Astrocyte of the hippocampus (primary cell): ENCODE results near the gene CSTPP1.

Experiments
- DNase-seq: peaks from one replicate; pipeline ENCODE4 v3.0.0; 2011; ENCODE audit warnings: low read depth, low spot score

Gene CSTPP1

GRCh38 chr11:47130543-47130942 is 194.0 kb downstream of the CSTPP1 start:
- no peak for DNase-seq

GRCh38 chr11:47131136-47131535 is 194.6 kb downstream of the CSTPP1 start:
- DNase-seq = no peak

- DNase-seq = no peak
These were observed 195.9 kb downstream of the CSTPP1 start for GRCh38 chr11:47132490-47132889.

DNA sequence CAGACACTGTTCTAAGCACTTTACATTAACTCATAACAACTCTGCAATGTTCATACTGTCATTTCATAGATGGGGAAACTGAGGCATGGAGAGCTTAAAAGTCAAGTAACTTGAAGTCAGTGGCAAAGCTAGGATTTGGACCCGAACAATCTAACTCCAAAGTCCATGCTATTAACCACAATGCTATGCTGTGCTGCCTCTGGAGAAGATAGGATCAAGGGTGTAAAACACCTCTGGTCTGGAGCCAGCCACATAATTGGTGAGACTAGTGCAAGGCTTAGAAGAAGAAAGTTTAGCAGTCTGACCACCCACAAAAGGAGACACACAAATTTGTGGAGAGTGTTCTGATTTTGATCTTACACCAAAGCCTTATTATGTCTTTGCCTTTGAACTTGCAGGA is 196.4 kb downstream of the CSTPP1 start:
- no peak for DNase-seq

DNA sequence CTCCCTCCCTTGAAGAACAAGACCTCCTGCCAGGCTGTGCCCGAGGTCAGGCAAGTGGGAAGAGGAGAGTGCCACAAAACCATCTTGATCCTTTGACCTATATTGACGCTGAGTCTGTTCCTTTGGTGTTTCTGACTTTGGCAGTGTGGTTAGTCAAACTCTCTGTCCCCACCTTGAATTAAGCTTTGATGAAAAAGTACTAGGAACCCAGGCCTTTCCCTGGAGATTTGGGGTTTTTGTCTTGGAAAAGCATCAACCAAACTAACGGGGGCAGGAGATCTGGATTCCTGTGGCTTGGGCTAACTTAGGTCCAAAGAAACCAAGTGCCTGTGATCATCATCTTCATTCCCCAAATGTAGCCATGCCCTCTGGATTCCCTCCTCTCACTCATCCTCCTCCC is 199.8 kb downstream of the CSTPP1 start:
- no peak for DNase-seq

DNA sequence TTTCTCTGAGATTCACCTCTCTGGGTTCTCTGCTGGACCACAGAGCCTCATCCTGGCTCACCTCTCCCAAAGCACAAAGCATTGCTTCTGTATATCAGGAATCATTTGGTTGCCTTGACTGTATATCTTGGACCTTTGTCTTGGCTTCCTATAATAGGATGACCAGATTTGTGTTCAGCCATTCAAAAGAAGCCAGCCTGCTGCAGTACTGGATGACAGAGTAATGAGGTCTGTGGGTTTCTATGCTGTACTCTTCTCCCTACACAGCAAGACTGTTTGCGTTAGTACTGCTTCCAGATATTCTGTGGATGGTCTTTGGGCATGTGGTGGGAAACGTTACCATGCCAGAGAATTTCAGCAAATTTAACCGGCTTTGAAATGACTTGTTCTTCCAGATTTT is 200.4 kb downstream of the CSTPP1 start:
- no peak for DNase-seq

GRCh38 chr11:47137476-47137875 is 200.9 kb downstream of the CSTPP1 start:
- no peak for DNase-seq

GRCh38 chr11:47139878-47140277 is 203.3 kb downstream of the CSTPP1 start:
- no peak for DNase-seq

- peak; percentile 71 for DNase-seq
These were observed 206.8 kb downstream of the CSTPP1 start for GRCh38 chr11:47143322-47143721.

DNA sequence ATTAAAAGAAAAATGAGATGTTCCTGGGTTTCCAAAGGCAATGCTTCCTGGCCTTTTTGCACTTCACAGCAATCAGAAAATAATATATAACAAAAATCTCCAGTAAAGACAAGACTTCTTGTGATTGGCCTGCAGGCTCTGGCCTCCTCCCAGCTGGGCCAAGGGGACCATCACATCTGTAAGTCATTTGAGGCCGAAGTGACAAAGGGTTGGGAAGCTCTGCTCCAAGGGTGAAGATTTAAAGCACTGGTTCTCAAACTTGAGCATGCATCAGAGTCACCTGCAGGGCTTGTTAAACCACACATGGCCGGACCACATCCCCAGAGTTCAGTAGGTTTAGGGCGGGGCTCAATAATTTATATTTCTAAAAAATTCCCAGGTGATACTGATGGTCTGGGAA is 208.0 kb downstream of the CSTPP1 start:
- no peak for DNase-seq

DNA sequence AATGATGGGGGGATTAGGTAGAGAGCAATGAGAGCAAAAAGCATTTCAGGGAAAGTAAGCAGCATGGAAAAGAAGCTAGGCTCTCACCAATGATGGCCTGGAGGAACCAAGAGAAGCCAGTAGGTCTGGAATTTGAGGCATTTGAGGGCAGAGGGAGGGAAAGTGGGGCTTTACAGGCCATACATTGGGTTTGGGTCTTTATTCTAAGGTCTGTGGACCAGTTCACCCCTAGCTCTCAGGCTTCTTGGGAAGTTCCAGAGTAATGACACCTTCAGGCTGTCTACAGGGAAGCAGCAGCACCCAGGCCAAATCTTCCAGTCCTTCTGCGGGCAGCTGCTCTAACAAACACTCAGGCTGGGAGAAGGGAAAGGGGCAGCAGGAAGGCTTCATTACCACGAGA is 210.7 kb downstream of the CSTPP1 start:
- DNase-seq = no peak

- DNase-seq = no peak
These were observed 211.1 kb downstream of the CSTPP1 start for GRCh38 chr11:47147681-47148080.

GRCh38 chr11:47148270-47148669 is 211.7 kb downstream of the CSTPP1 start:
- DNase-seq = no peak

DNA sequence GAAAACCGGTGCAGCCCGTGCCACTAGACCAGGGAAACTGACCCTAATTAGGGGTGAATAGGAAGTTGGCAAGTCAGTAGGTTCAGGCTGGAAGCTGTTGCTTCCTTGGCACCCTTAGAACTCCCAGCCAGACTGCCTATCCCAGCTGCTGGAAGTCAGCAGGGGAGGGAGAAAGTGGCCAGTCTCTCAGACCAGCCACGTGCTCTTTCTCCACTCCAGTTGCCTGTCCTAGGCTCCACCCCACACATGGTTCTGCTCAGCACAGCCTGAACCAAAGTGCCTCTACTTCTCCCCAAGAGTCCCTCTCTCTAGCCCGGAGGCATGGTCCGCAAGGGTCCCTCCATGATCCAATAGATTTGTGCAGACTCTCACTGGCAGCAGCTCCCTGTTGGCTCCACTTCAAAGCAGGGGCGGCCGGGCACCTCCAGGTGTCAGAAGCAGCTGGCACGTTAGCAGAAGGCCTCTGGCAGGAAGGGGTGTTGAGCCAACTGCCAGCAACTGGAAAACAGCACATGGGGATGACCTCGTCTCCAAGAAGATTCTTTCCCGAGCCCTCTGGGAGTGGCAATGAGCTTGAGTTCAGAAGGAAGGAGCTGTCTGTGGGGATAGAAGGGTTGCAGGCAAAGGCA is 212.5 kb downstream of the CSTPP1 start:
- no peak for DNase-seq

GRCh38 chr11:47149782-47150181 is 213.2 kb downstream of the CSTPP1 start:
- no peak for DNase-seq

DNA sequence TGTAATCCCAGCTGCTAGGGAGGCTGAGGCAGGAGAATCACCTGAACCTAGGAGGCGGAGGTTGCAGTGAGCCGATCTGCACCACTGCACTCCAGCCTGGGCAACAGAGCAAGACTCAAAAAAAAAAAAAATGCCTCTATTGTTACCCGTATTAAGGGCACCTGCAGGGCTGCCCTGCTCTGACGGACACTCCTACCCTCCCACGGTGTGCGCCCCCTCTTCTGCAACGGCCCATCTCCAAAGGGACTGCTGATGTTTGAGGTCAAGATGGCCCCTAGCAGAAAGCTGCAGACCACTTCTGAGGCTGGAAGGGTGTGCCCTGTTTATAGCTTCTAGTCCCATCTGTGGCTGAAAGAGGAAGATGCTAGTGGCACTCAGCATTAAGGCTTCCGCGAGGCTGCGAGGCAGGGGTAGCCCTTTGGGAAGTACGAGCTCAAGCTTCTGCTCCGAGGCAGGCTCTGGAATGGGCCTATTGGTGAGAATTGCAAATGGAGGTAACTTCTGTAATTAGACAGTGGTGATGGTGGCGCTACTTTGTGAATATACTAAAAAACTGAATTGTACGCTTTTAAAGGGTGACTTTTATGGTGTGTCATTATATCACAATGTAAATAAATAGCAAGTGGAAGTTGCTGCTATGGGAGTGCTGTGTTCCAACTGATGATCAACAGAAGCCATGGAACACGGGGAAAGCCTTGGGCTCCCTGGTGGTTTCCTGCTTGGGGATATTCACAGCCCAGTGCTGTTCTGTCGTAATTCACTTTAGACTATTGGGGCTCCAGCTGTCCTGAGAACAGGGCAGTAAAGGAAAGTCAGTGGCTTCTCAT is 215.8 kb downstream of the CSTPP1 start:
- no peak for DNase-seq

DNA sequence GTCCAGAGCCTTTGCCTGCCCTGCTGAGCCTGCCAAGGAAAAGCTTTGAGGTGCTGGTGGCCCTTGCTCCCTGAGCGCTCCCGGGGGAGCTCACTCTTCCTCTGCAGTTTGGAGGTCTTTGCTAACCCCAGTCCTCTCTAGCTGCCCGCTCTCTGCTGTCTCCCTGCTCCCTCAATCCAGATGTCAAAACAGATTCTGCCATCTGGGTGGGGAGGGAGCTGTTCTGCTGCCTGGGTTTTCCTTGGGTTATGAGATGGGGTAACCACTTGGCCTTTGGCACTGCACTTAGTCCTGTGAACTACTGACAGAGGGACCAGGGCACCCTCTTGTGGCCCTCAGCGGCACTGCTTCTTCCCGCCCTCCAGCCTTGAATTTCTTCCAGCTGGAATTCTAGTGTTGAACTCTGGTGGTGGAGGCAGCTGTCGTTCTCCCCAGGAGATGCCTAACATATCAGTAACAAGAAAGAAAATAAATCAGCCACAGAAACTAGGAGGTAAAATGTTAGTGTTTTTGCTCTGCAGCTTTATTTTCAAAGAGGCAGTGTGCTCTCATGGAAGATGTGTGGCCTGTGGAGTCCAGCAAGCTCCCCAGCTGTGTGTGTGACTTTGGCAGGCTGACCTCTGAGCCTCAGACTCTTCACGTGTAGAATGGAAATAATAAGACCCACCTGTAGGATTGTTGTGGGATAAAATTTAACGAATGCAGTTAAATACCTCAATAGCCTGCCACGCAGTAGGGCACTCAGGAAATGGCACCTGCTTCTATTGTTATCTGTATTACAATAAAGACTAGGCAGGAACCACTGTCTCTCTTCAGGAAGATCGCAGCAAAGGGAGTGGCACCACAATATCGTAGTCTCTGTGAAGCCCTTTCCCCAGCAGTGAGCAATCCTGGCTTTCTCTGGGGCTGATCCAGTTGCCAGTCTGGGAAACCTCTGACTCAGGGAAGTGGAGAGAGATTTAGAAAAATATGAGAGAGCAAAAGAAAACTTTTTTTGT is 216.7 kb downstream of the CSTPP1 start:
- DNase-seq = peak; percentile 89

- no peak for DNase-seq
These were observed 218.3 kb downstream of the CSTPP1 start for GRCh38 chr11:47154616-47155570.

GRCh38 chr11:47155879-47156278 is 219.3 kb downstream of the CSTPP1 start:
- no peak for DNase-seq

DNA sequence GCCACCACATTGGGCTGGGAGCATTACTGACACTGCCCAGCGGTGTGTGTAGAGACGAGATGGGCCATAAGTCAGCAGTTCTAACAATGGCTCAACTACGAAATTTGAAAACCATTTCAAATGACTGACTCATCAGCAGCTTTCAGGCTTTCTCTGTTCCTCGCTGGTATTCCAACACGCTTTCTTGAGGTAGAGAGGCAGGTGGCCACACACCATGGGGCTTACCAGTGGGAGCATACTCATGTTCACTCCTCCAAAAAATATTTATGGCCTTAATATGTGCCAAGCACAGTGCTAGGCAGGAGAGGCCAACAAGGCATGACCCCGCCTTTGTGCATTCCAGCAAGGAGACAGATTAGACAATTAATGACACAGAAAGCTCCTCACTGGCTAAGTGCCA is 219.8 kb downstream of the CSTPP1 start:
- peak; percentile 54 for DNase-seq

GRCh38 chr11:47156951-47157350 is 220.4 kb downstream of the CSTPP1 start:
- DNase-seq = no peak
